PC-9 (cell line): ENCODE measurements around the gene SERTAD2. TPM values are rescaled to one million over a fixed set of nuclear protein-coding genes. Genes with fewer than 3 reads are reported as not detected.
A peak's percentile ranks its signal among the peaks of the same experiment; 100 is the strongest.

Experiments
- BruUV-seq: library from RNA; stranded (reverse); fragments of 400-500 nt; replicated peaks from 2 replicates; lab custom pipeline; 2021; lab: Mats Ljungman, UMichigan
- CTCF ChIA-PET: fragments of 300-600 bp; sonication (Branson Sonifier 250); formaldehyde crosslinking; loops from one replicate; lab custom pipeline; 2022; ENCODE audit warnings: antibody characterized with exemption; lab: Charles Lee
- POLR2A ChIA-PET: fragments of 300-600 bp; sonication (Branson Sonifier 250); formaldehyde crosslinking; loops from one replicate; lab custom pipeline; 2022; ENCODE audit warnings: antibody characterized with exemption; ENCODE audit not compliant: unreplicated experiment; lab: Charles Lee
- DNase-seq, 2 experiments: peaks; one replicate each; pipeline versions ENCODE4 v3.0.0 to v3.0.0-alpha.2; 2015 to 2022; ENCODE audit warnings: mixed read lengths in 1 of 2
- H2AFZ ChIP-seq: fragments of 200-600 bp; sonication (generic); 2 replicates; pipeline ENCODE4 v1.8.1; 2017; ENCODE audit warnings: antibody characterized with exemption
- H3F3A ChIP-seq: fragments of 200-600 bp; sonication (generic); 2 replicates; pipeline ENCODE4 v1.8.1; 2017; ENCODE audit warnings: antibody characterized with exemption, mild to moderate bottlenecking, low read depth; ENCODE audit not compliant: insufficient read depth
- H3K27ac ChIP-seq: fragments of 200-600 bp; sonication (generic); 2 replicates; pipeline ENCODE4 v1.6.1; 2016; ENCODE audit warnings: mixed run types
- H3K27me3 ChIP-seq: fragments of 200-600 bp; sonication (generic); 2 replicates; pipeline ENCODE4 v1.6.1; 2016; ENCODE audit warnings: low read depth, mixed run types; ENCODE audit not compliant: insufficient read depth
- H3K36me3 ChIP-seq: fragments of 200-600 bp; sonication (generic); 2 replicates; pipeline ENCODE4 v1.6.1; 2016; ENCODE audit warnings: low read depth, mixed run types
- H3K4me1 ChIP-seq: fragments of 200-600 bp; sonication (generic); replicated peaks from 2 replicates; pipeline ENCODE4 v1.6.1; 2016; ENCODE audit warnings: mixed run types; ENCODE audit not compliant: insufficient read depth
- H3K4me2 ChIP-seq: fragments of 200-600 bp; sonication (generic); 2 replicates; pipeline ENCODE4 v1.6.1; 2017; ENCODE audit warnings: mixed run types
- H3K4me3 ChIP-seq: fragments of 200-600 bp; sonication (generic); 2 replicates; pipeline ENCODE4 v1.6.1; 2016; ENCODE audit warnings: mixed run types
- H3K79me2 ChIP-seq: fragments of 200-600 bp; sonication (generic); 2 replicates; pipeline ENCODE4 v1.6.1; 2017; ENCODE audit warnings: low read depth, mixed run types
- H3K9me2 ChIP-seq: fragments of 200-600 bp; sonication (generic); 2 replicates; pipeline ENCODE4 v1.8.1; 2017; ENCODE audit warnings: mild to moderate bottlenecking; ENCODE audit not compliant: insufficient read depth
- H3K9me3 ChIP-seq: fragments of 200-600 bp; sonication (generic); 2 replicates; pipeline ENCODE4 v1.8.1; 2016; ENCODE audit warnings: low read depth; ENCODE audit not compliant: insufficient read depth
- H4K20me1 ChIP-seq: fragments of 200-600 bp; sonication (generic); 2 replicates; pipeline ENCODE4 v1.8.1; 2017; ENCODE audit not compliant: insufficient read depth
- CTCF ChIP-seq: fragments of 200-600 bp; sonication (generic); conservative IDR thresholded peaks from 2 replicates; pipeline ENCODE4 v1.6.1; 2017; ENCODE audit warnings: mixed run types, antibody characterized with exemption, mild to moderate bottlenecking, moderate library complexity
- EZH2 ChIP-seq: fragments of 200-600 bp; sonication (generic); IDR thresholded peaks from 2 replicates; pipeline ENCODE4 v1.8.0; 2017; ENCODE audit warnings: antibody characterized with exemption, low read depth
- intact Hi-C: fragments of 100-400 bp; cut with micrococcal nuclease; formaldehyde crosslinking; loops from one replicate; pipeline ENCODE4 v1.10.0; 2022; ENCODE audit not compliant: unreplicated experiment
- total RNA-seq: library from RNA; stranded (reverse); gene quantifications from 2 replicates; pipeline ENCODE4 v1.2.3, GENCODE V29; 2021

SERTAD2 gene
- total RNA-seq, 1 experiment from 2014 or later, result 31.4 TPM

- Histone ChIP-seq H3K9me2 (no peaks in the 10 kb centered on the region), H3K4me2 (no peak overlapping the region), H3K4me3 (no peak overlapping the region), H2AFZ (no peak overlapping the region), H3K9me3 (no peaks in the 10 kb centered on the region), H3K27ac (no peak overlapping the region), H4K20me1 (no peaks in the 10 kb centered on the region), H3K36me3 (no peaks in the 10 kb centered on the region), H3K27me3 (no peaks in the 10 kb centered on the region), H3K79me2 (peaks cover 17% of the 10 kb centered on the region), H3K4me1 (peaks cover 24% of the 10 kb centered on the region), H3F3A (peaks cover 28% of the 10 kb centered on the region)
- BruUV-seq, result no TSS peak
- TF ChIP-seq EZH2 (no peak), CTCF (no peak)
- intact Hi-C loops, result no loop called here
- CTCF ChIA-PET, result no interaction called here
- POLR2A ChIA-PET, result interaction anchor here (0.6 to 0.7 kb wide), 2 partner anchors 15 to 23 kb away, joined by 3 to 6 read pairs; no protein-coding TSS in a partner anchor
- DNase-seq, result no peak
These were observed 3.7 kb upstream of the SERTAD2 start for GRCh38 chr2:64657411-64657810.

GRCh38 chr2:64656379-64656778 is 2.7 kb upstream of the SERTAD2 start:
- no peaks in the 10 kb centered on the region for H3K27me3 ChIP-seq
- no TSS peak for BruUV-seq
- DNase-seq, result no peak
- peaks cover 27% of the 10 kb centered on the region for H3K4me1 ChIP-seq
- peaks cover 25% of the 10 kb centered on the region for H3F3A ChIP-seq
- no peaks in the 10 kb centered on the region for H4K20me1 ChIP-seq
- H2AFZ ChIP-seq, result no peak overlapping the region
- no peak overlapping the region for H3K27ac ChIP-seq
- H3K9me3 ChIP-seq, result no peaks in the 10 kb centered on the region
- H3K79me2 ChIP-seq, result peaks cover 28% of the 10 kb centered on the region
- H3K36me3 ChIP-seq, result no peaks in the 10 kb centered on the region
- ChIA-PET CTCF (interaction anchor here (0.6 to 1.5 kb wide), 3 partner anchors 10 to 107 kb away, joined by 3 to 4 read pairs (median 4); no protein-coding TSS in a partner anchor), POLR2A (interaction anchor here (0.6 to 0.7 kb wide), 2 partner anchors 94 to 144 kb away, joined by 5 to 6 read pairs; no protein-coding TSS in a partner anchor)
- no peak overlapping the region for H3K4me2 ChIP-seq
- intact Hi-C loops, result no loop called here
- no peaks in the 10 kb centered on the region for H3K9me2 ChIP-seq
- no peak for TF ChIP-seq EZH2
- no peak for TF ChIP-seq CTCF
- H3K4me3 ChIP-seq, result no peak overlapping the region

GRCh38 chr2:64655873-64656272 is 2.2 kb upstream of the SERTAD2 start:
- Histone ChIP-seq H3K4me2 (peak overlapping the region; percentile 88; the same call in 1 of the 2 replicates), H3K9me2 (no peaks in the 10 kb centered on the region)
- TF ChIP-seq EZH2, result no peak
- no peak for TF ChIP-seq CTCF

More at GRCh38 chr2:64655873-64656272, 2.2 kb upstream of the SERTAD2 start:
- peaks cover 33% of the 10 kb centered on the region for H3K79me2 ChIP-seq
- peaks cover 25% of the 10 kb centered on the region for H3F3A ChIP-seq
- no peaks in the 10 kb centered on the region for H3K27me3 ChIP-seq
- H3K4me1 ChIP-seq, result peaks cover 33% of the 10 kb centered on the region
- H3K9me3 ChIP-seq, result no peaks in the 10 kb centered on the region
- H2AFZ ChIP-seq, result no peak overlapping the region
- no peak overlapping the region for H3K27ac ChIP-seq
- no peaks in the 10 kb centered on the region for H3K36me3 ChIP-seq
- no peak for DNase-seq
- BruUV-seq, result no TSS peak
- intact Hi-C loops, result loop anchor here (2.0 kb wide), 1 partner anchor 131 kb away; the partner anchor contains the start of gene AFTPH
- ChIA-PET CTCF (interaction anchor here (0.5 to 1.5 kb wide), 5 partner anchors 10 to 257 kb away, joined by 3 to 4 read pairs (median 3); no protein-coding TSS in a partner anchor), POLR2A (interaction anchor here (0.5 to 0.7 kb wide), 4 partner anchors 94 to 813 kb away, joined by 4 to 21 read pairs (median 6); no protein-coding TSS in a partner anchor)
- H4K20me1 ChIP-seq, result no peaks in the 10 kb centered on the region
- H3K4me3 ChIP-seq, result no peak overlapping the region
